ENCODE results near the gene MPP2.
"Not testable (repeated sequence)": the region's sequence is repeated elsewhere in the genome, so short reads cannot be mapped to it uniquely, and the experiment has no call there.

Gene MPP2

DNA sequence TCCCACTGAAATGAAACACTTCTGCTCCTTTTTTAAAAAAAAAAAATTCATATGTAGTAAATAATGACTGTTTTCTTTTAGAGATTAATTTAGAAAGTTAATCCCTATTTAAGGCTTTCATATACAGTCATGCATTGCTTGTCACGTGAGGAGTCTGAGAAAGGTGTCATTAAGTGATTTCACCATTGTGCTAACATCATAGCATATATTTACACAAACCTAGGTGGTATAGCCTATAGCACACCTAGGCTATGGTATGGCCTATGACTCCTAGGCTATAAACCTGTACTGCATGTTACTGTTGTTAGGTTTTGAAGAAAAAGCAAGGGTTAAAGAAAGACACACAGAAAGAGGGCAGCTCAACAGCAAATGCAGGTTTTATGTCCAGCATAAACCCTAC, 21.3 kb upstream of the MPP2 start:
- no peak for DNase-seq

DNA sequence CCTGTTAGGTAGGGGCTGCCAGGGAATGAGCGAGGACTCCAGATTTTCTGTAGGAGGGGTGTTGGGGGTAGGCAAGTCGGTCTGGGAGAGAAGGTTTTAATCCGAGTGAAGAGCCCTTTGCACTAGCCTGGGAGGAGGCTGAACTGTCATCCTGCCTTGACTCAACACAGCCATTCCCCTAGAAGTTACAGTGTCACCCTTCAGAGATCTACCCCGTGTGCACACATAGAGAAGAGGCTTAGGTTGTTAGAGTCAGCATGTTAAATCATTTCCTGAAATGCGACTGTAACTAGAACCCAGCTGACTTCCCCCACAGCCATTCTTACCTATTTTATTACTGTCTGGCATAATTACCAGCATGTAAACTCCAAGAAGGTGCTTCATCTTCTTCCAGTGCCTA, 20.6 kb upstream of the MPP2 start:
- DNase-seq = not testable (repeated sequence)

DNA sequence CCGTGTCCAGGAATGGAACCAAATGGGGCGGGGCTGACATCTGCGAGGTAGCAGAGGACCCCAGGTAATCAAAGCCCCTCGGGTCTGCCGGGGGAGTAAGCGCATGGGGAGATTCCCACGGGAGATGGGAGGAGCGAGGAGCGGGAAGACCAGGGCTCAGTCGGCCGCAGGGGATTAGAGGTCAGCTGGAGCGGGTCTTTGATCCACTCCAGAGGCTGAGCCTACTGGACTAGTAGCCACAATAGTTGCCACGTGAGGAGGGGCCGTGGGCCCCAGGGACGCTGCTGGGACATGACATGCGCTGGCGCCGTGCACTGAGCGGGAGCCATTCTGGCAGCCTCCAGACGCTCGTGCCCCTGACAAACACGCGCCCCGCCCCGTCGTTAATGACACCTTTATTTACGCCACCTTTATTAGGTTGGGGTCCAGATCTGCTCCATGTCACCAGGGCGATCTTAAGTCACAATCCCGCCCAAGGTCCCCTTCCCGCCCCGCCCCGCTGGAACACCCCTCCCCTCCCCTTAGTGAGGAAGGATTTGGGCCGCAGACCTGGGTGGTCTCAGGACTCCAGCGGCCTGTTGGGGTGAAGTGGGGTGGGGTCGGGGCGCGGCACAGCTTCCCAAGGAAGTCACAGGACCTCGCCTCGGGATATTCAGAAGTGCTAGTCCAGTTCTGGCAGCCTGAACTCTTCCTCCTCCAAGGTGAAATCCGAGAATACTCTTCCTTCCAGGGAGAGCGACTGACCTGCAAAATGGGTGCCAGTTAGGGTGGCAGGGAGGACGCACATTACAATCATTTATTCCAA, 19.9 kb upstream of the MPP2 start:
- no peak for DNase-seq

DNA sequence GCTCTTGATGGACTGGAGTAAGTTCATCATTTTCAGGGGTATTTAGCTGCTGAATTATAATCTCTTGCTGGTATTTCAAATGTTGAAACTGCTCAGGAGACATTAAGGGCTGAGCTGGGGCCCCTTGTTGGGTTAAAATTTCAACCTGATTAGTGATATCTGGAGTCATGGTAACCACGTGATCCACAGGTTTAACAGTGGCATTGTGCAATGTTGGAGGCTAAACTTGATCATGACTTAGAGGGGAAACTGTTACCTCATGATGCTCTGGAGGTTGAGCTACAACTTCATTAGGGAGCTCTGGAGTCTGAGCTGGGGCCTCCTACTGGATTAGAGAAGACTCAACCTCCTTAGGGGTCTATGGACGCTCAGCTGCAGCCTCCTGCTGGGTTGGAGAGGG, 17.2 kb upstream of the MPP2 start:
- no peak for DNase-seq

DNA sequence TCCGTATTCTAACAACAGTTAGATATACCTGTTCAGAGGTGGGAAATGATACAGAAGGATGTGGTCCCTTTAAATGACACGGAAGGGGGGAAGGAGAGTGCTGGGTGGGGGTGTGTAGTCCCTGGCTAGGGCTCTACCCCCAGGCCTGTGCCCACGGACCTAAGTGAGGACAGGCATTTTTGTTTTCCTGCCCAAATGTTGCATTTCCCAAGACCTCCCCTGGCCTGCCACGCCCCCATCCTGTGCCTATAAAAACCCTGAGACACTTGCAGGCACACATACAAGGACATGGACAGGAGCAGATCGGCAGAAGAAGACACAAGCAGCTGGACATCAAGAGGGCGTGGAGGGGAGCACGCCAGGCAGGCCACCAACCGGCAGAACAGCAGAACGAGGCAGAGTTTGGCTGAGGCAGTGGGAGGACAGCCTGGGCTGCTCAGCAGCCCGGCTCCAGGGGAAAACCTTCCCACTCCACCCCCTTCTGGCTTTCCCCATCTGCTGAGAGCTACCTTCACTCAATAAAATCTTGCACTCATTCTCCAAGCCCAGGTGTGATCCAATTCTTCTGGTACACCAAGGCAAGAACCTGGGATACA, 13.3 kb upstream of the MPP2 start:
- DNase-seq = no peak

DNA sequence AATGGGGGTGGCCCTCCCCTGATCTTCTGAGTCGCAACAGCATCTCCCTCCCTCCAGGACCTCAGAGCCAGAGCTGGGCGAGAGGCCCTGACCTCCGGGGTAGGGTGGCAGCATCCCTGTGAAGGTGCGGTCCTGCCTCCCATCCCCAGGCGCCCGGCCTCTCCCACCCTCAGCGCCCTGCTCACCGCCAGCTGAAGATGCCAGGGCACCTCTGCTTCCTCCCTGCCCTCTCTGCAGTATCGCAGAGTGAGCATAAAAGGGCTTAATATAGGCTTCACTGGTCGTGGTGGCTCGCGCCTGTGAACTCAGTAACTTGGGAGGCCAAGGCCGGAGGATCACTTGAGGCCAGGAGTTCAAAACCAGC, 10.7 kb upstream of the MPP2 start:
- DNase-seq = no peak

DNA sequence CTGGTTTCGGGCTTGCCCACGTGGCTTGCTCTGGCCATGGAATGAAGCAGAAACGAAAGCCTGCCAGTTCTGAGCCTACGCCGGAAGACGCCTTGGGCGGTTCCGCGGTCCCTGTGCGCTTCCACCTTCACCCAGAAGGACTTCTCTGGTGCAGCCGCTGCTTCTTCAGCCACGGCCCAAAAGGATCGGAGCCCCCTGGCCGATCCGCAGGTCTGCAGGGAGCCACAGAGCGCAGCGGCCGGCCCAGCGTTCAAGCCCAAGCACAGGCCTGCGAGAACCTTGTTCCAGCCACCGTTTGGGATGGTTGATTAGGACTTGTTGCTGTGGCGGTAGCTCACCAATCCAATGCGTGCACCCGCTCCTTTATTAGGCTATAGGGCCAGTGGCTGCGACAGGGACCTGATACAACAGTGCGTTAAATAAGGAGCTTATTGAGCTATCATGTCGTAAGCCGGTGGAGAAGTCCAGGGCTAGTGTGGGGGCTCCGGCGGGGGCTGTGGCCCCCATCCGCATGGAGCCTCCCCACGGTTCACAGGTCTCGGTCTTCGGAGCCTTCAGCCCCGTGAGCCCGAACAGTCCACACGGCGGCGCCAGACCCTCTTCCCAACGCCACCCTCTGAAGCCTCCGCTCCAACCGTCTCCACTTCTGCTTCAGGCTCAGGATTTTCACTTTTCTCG, 10.2 kb upstream of the MPP2 start:
- peak; percentile 59 for DNase-seq

DNA sequence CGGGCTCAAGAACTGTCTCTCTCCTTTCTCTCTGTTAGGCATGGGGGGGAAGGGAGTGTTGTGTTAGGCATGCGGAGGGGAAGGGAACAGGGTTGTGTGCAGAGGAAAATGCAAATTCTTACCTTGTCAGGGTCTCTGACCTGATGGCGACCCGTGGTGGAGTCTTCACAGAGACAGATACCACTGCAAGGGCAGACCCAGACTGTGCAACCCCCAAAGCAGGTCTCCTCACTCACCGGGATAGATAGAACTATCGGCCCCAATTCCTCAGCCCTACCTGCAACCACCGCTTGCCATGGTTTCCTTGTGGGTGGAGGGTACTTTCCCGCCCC, 9.6 kb upstream of the MPP2 start:
- no peak for DNase-seq

DNA sequence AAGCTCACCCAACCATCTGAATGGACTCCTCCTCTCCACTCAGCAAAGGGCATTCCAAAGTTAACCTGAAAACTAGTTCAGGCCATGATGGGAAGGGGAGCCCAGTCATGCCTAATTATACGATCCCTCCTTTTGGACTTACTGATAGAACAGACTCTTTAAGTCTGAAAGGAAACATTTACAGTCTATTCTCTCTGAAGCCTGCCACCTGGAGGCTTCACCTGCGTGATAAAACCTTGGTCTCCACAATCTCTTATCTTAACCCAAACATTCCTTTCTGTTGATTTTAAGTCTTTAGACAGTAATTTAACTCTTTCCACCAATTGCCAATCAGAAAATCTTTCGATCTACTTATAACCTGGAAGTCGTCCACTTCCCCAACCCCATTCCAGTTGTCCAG, 9.0 kb upstream of the MPP2 start:
- DNase-seq = no peak

DNA sequence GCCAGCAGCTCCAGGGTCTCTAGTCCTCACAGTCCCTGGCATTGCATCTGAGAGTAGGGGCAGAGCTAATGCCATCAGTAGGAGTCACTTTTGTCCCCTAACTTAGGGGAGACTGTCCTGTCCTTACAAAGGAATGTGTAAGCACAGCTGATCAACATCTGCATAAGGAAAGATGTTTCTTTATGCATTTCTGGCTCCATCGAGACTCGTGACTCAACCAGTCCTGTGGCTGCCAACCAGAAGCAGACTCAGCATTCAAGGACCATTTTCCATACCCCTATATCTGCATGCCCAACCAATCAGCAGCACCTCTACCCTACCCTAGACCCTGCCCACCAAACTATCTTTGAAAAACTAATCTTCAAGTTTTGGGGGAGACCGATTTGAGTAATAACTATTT, 8.2 kb upstream of the MPP2 start:
- DNase-seq = no peak

DNA sequence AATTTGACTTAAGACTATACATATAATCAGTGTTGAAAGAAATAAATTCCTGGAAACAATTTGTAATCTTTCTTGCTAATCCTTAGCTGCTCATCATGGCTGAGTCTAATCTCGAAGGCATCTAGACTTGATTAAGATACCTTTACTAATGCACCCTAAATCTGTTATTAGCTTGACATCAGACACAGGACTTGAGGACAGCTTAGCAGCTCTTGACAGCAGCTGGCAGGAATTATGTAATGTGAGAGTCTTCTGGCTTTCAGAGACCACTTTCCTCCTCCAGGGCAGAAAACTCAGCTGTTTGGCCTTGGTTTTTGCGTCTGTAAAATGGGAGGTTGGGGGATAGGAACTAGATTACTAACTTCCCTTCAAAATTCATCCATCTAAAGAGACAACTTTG, 7.1 kb upstream of the MPP2 start:
- DNase-seq = no peak

DNA sequence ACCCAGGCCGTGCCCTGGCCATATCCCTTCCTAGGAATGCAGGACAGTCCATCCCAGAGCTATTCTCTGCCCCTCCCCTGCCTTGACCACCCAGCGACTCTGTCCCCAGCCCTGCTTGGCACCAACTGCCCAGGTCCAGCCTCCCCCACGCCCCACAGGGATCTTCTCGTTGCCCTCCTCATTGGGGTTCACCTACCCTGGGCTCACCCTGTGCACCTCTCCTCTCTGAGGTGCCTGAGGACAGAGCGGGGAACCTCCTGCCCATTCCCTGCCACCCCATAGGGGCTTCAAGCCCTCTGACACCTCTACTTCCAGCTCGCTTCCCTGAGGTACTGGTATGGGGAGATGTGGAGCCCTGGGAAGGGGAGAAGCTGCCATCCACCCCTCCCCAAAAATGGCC, 6.2 kb upstream of the MPP2 start:
- DNase-seq = no peak

DNA sequence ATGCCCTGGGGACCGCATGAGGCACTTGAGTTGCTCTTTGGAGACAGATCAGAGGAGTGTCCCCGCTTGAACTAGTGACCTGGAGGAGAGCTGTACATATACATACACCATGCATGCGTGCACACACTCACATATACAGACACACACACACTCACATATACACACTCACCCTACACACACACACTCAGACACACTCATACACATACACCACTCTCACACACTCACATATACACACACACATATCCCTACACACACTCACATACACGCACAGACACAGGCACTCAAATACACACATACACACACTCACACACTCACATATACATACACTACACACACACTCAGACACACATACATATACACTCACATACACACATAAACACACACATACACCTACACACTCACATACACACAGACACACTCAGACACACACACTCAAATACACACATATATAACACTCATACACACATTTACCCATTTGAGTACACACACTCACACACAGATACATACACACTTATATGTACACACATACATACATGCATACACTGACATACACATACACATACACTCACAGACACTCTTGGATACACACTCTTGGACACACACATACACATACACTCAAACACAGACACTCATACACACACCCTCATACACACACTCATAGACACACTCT, 5.4 kb upstream of the MPP2 start:
- no peak for DNase-seq

DNA sequence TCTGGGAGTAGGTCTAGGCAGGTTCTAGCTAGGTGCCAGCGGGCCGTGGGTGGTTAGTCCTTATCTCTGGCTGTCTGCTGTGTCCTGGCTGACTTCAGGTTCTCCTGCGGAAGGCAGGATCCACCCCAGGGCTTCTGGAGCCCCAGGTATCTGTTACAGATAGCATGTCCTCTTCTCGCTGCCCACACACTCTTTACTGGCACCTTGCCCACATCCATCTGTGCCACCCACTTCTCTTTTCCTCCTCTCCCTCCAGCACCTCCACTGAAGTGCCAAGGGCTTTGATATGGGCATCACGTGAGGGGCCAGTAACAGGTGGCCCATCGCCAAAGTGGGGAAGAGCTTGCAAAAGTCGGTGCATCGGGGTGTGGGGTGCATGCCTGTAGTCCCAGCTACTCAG, 4.6 kb upstream of the MPP2 start:
- DNase-seq = no peak

DNA sequence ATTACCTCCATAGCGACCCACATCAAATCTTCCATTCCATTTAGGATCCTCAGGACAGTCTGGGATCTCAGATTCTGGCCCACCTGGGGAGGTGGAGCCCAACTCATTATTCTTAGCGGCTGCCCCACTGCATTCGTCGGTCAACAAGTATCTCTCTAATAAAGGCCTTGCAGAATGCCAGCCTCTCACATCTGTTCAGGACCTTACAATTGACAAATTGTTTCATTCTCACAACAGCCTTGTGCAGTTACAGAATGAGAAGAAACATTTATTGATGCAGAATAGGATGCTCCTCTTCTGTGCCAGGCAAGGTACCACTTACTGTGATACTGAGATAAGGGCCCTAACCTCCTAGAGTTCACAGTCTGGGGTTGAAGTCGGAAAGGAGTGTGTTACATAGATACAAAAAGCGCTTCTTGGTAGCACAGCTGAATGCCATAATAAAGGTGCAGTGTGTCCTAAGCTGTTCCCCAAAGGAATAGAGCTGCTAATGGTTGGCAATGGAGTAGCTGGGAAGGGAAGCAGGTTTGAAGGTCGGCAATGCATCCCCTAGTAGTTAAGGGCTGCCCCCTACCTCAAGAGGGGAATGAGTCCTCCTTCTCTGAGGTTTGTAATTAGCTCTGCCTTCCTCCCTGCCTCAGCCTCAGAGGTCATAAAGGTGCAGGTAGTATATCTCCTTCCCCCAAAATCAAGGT, 2.3 kb upstream of the MPP2 start:
- DNase-seq = no peak

DNA sequence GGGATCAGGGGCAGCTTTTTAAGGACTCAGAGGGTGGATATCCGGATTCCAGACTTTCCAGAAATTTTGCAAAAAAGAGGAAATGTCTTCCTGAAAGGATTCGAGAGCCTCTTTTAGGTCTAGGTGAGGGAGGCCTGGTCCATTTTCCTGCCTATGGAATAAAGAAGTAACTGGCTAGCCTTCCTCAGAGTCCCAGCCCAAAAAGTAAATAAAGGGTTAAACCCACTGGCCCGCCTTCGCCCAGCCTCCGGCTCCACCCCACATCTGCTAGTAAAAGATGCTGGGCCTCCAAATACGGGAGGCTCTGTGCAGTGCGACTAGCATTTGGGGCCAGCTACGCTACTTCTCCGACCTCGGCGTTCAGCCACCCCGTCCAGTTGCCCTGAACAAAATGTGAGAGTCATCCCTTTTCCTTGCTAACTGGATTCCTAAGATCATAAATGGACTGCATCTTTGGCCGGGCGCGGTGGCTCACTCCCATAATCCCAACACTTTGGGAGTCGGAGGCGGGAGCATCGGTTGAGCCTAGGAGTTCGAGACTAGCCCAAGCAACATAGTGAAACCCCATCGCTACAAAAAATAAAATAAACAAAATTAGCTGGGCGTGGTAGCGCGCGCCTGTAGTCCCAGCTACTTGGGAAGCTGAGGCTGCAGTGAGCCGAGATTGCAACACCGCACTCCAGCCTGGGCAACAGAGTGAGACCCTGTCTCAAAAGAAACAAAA, 824 bp upstream of the MPP2 start:
- DNase-seq = peak; percentile 63

DNA sequence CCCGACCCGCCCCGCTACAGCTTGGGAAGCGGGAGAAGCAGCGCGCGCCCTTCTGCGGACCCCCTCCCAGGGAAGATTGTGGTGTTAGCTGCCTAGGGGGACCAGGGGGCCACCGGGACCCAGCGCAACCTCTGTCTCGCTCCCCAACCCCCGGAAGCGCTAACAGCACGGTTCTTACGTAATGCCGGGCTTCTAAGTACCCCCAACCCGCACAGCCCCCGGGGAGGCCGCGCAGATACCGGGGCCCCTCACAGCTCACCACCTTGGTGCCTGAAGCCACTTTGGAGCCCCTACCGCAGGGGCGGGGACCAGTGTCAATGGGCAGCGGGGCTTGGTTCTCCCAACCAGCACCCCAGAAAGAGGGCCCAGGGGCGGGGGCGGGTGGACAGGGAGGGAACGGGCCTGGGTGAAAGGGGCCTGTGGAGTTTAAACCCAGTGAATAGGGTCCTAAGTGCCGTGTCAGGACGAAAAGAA, 348 bp downstream of the MPP2 start:
- DNase-seq = no peak

DNA sequence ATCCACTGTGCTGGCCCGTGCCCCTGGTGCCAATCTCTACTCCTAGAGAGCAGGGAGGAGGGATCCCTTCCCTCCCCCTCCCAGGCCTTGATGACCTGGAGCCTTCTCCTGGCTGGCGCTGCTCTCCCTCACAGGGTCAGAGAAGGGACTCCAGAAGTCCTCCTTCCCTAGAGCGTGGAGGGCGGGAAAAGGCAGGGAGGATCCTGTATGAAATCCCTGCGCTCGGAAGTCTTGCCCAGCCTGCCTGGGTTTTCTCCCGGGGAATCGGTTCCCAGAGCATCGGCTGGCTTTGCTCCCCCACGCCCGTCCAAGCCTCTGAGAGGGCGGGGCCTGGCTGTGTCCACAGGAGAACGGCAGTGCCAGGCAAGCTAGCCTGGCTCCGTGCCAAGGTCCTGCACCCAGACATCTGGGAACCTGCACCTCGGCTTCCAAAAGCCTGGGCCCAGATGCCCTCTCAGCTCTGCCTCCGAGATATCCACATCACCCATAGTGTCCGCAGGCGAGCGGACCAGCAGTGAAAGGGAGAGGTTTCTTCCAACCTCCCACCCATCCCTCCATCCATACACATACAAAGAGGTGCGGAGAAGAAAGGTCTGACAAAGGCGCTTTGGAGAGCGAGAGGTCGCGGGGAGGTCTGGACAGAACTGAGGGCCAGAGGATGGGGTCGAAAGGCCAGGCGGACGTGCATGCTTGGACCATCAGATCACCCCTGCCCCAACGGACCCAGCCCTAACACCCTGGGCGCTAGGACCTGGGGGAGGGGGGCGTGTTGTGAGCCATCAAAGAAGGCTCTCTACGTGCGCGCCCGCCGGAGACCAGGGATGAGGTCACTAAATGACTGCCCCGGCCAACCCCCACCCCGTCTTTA, 1.1 kb downstream of the MPP2 start:
- DNase-seq = peak; percentile 64

DNA sequence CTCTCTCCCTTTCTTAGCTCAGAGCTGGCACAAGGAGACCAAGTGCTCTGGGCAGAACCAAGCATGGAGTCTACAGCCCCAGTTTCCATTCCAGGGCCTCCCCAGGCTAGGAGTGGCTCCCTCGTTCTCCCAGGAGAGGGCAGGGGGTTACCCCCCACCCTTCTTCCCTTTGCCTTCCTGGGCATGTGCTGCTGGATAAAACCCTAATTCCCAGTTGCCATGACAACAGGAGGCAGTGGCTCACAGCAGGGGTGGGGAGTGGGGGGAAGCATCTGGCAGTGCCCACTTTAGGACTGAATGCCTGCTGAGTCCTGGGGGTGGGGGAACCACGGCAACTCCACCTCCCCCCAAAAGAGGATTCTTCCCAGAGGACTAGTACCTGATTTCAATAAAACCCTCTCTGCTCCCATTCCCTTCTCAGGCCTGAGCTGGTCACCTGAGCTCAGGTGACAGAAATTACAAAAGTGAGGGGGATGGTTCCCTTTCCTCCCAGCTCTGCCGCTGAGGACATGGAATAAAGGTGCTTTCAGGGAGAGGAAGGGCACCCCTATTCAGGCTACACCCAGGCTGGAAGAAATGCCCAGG, 1.8 kb downstream of the MPP2 start:
- DNase-seq = no peak

DNA sequence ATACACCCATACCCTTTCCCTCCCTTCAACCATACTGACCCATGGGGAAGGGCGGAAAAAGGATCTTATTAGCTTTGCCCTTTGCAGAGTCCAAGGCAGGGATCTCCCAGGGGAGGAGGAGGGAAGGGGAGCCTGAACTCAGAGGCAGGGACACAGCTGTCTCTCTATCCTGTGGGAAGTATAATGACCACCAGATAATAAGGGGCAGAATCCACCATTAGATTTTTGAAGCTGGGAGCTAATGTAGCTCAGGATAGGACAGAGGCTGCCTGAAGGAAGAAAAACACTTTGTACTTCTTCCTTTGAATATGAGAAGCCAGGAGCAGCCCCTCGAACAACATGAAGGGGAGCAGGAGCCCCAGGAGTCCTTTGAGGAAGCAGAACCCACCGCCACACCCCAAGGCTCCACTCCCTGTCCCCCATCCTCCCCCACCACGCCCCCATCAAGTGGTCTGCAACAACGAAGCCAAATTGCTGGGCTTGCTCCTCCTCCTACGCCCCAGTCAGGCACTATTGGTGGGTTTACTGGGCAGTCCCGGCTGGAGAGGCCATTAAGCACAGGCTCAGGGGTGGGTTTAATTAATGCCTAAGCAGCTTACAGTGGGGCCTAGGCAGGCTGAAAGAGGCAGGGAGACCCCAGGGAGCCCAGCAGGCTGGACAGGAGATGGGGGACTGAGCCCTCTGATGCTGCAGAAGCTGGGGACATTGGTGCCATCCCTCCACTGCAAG, 5.3 kb downstream of the MPP2 start:
- no peak for DNase-seq
